Hepatocyte (in vitro differentiated cells): ENCODE measurements around the gene LRRC52. TPM values are rescaled to one million over a fixed set of nuclear protein-coding genes. Genes with fewer than 3 reads are reported as not detected.
"Not testable (repeated sequence)": the region's sequence is repeated elsewhere in the genome, so short reads cannot be mapped to it uniquely, and the experiment has no call there.

ENCODE experiments used
- DNase-seq: peaks from one replicate; pipeline ENCODE4 v3.0.0-alpha.2; 2016; ENCODE audit warnings: low spot score
- H2AFZ ChIP-seq: fragments of 200-600 bp; sonication (generic); 2 replicates; pipeline ENCODE4 v1.6.0; 2016; ENCODE audit warnings: antibody characterized with exemption, mild to moderate bottlenecking
- H3K27ac ChIP-seq: fragments of 200-600 bp; sonication (generic); 2 replicates; pipeline ENCODE4 v1.5.1; 2016; ENCODE audit warnings: mild to moderate bottlenecking
- H3K27me3 ChIP-seq: fragments of 200-600 bp; sonication (generic); 2 replicates; pipeline ENCODE4 v1.6.1; 2016
- H3K36me3 ChIP-seq: fragments of 200-600 bp; sonication (generic); replicated peaks from 2 replicates; pipeline ENCODE4 v1.5.1; 2016; ENCODE audit warnings: low read depth; ENCODE audit not compliant: insufficient read depth
- H3K4me1 ChIP-seq: fragments of 200-600 bp; sonication (generic); 2 replicates; pipeline ENCODE4 v1.5.1; 2016; ENCODE audit warnings: mild to moderate bottlenecking, moderate library complexity; ENCODE audit not compliant: insufficient read depth
- H3K4me2 ChIP-seq: fragments of 200-600 bp; sonication (generic); 2 replicates; pipeline ENCODE4 v1.6.0; 2016
- H3K4me3 ChIP-seq: fragments of 200-600 bp; sonication (generic); 2 replicates; pipeline ENCODE4 v1.5.1; 2016; ENCODE audit warnings: mild to moderate bottlenecking
- H3K79me2 ChIP-seq: fragments of 200-600 bp; sonication (generic); 2 replicates; pipeline ENCODE4 v1.6.0; 2017; ENCODE audit warnings: mild to moderate bottlenecking
- H3K9me2 ChIP-seq: fragments of 200-600 bp; sonication (generic); replicated peaks from 2 replicates; pipeline ENCODE4 v1.6.0; 2017; ENCODE audit warnings: mild to moderate bottlenecking; ENCODE audit not compliant: insufficient read depth
- H3K9me3 ChIP-seq: fragments of 200-600 bp; sonication (generic); 2 replicates; pipeline ENCODE4 v1.5.1; 2016; ENCODE audit warnings: low read depth, mild to moderate bottlenecking
- H4K20me1 ChIP-seq: fragments of 200-600 bp; sonication (generic); 2 replicates; pipeline ENCODE4 v1.6.0; 2016; ENCODE audit warnings: mild to moderate bottlenecking; ENCODE audit not compliant: insufficient read depth, poor library complexity, severe bottlenecking
- CTCF ChIP-seq: fragments of 200-600 bp; sonication (generic); IDR thresholded peaks from 2 replicates; pipeline ENCODE4 v1.5.1; 2016; ENCODE audit warnings: antibody characterized with exemption, mild to moderate bottlenecking; ENCODE audit not compliant: poor library complexity
- EZH2 ChIP-seq: fragments of 200-600 bp; sonication (generic); IDR thresholded peaks from 2 replicates; pipeline ENCODE4 v1.6.1; 2016; ENCODE audit warnings: antibody characterized with exemption, mild to moderate bottlenecking, borderline replicate concordance
- EZH2phosphoT487 ChIP-seq: fragments of 200-600 bp; sonication (generic); IDR thresholded peaks from one replicate; pipeline ENCODE4 v1.6.1; 2018; ENCODE audit warnings: antibody characterized with exemption, mild to moderate bottlenecking, low read depth, moderate library complexity; ENCODE audit not compliant: unreplicated experiment, severe bottlenecking
- WGBS: methylation state at CpG from one replicate; pipeline ENCODE4 v1.1.6; 2016; ENCODE audit warnings: low lambda C conversion rate; ENCODE audit errors: missing lambda C conversion rate; 5-methylcytosine and 5-hydroxymethylcytosine counted together
- polyA plus RNA-seq: library from polyadenylated mRNA; unstranded; fragments of >200 nt; fragmentation: Nextera tagmentation; extraction: Ambion mirVana; gene quantifications from 2 replicates; pipeline ENCODE4 v1.2.1, GENCODE V29; 2016
- total RNA-seq: library from RNA; depleted of rRNA; stranded (reverse); fragments of >200 nt; gene quantifications from 2 replicates; pipeline ENCODE4 v1.2.3, GENCODE V29; 2014

The LRRC52 gene
- total and polyA plus RNA-seq, 2 experiments from 2014 or later = not detected

- 62% methylated on average over 2 of the region's 2 CpGs for whole genome bisulfite sequencing
Measured at GRCh38 chr1:165603810-165604209, 60.0 kb downstream of the LRRC52 start.

GRCh38 chr1:165605246-165605645 is 61.4 kb downstream of the LRRC52 start:
- TF ChIP-seq CTCF (no peak), EZH2phosphoT487 (no peak), EZH2 (no peak)
- Histone ChIP-seq H3K4me3 (no peak overlapping the region), H3K36me3 (no peaks in the 10 kb centered on the region), H3K4me1 (no peaks in the 10 kb centered on the region), H3K9me3 (no peaks in the 10 kb centered on the region), H3K4me2 (no peak overlapping the region), H3K79me2 (no peaks in the 10 kb centered on the region), H3K27ac (no peak overlapping the region), H3K9me2 (no peaks in the 10 kb centered on the region), H2AFZ (no peak overlapping the region), H4K20me1 (no peaks in the 10 kb centered on the region), H3K27me3 (no peaks in the 10 kb centered on the region)
- DNase-seq = no peak
- 93% methylated on average over 4 of the region's 4 CpGs for WGBS

More at GRCh38 chr1:165603810-165604209, 60.0 kb downstream of the LRRC52 start:
- DNase-seq = no peak
- no peak overlapping the region for H3K27ac ChIP-seq
- H3K9me3 ChIP-seq = no peaks in the 10 kb centered on the region
- H3K4me1 ChIP-seq = no peaks in the 10 kb centered on the region
- H2AFZ ChIP-seq = no peak overlapping the region
- H3K27me3 ChIP-seq = no peaks in the 10 kb centered on the region
- H3K4me3 ChIP-seq = no peak overlapping the region
- no peaks in the 10 kb centered on the region for H4K20me1 ChIP-seq
- TF ChIP-seq EZH2 (no peak), EZH2phosphoT487 (no peak), CTCF (no peak)
- no peaks in the 10 kb centered on the region for H3K9me2 ChIP-seq
- no peak overlapping the region for H3K4me2 ChIP-seq
- H3K79me2 ChIP-seq = no peaks in the 10 kb centered on the region
- H3K36me3 ChIP-seq = no peaks in the 10 kb centered on the region

- DNase-seq, H2AFZ ChIP-seq, H3K9me3 ChIP-seq, H3K79me2 ChIP-seq, H4K20me1 ChIP-seq, H3K36me3 ChIP-seq, H3K4me2 ChIP-seq, H3K9me2 ChIP-seq, H3K4me1 ChIP-seq, H3K27me3 ChIP-seq, H3K27ac ChIP-seq, H3K4me3 ChIP-seq: not testable (repeated sequence)
- 83% methylated on average over 12 of the region's 12 CpGs for WGBS
Measured at GRCh38 chr1:165606676-165607075, 62.9 kb downstream of the LRRC52 start.

GRCh38 chr1:165610866-165611265 is 67.1 kb downstream of the LRRC52 start:
- DNase-seq = no peak
- TF ChIP-seq EZH2 (no peak), EZH2phosphoT487 (no peak), CTCF (no peak)
- Histone ChIP-seq H3K4me1 (no peaks in the 10 kb centered on the region), H3K36me3 (no peaks in the 10 kb centered on the region), H2AFZ (no peak overlapping the region), H3K4me2 (no peak overlapping the region), H3K27me3 (no peaks in the 10 kb centered on the region), H3K9me2 (no peaks in the 10 kb centered on the region), H3K4me3 (no peak overlapping the region), H4K20me1 (no peaks in the 10 kb centered on the region), H3K27ac (no peak overlapping the region), H3K9me3 (no peaks in the 10 kb centered on the region), H3K79me2 (no peaks in the 10 kb centered on the region)
- WGBS = 30% methylated on average over 1 of the region's 1 CpG
